PFSK-1 (cell line): Measurements from ENCODE around the gene PEBP1.
A peak's percentile ranks its signal among the peaks of the same experiment; 100 is the strongest.

Experiments
- FOXP2 ChIP-seq: optimal IDR thresholded peaks from 2 replicates; pipeline ENCODE3; 2011; ENCODE audit warnings: borderline replicate concordance, control low read depth, inconsistent platforms; ENCODE audit not compliant: insufficient read depth; ENCODE audit errors: extremely low read length, extremely low read depth
- POLR2AphosphoS5 ChIP-seq: IDR thresholded peaks from 2 replicates; pipeline ENCODE4 v1.6.1; 2012; ENCODE audit warnings: low read depth, mild to moderate bottlenecking, control low read depth, low read length, moderate library complexity
- REST ChIP-seq, 2 experiments: IDR thresholded peaks; 2 replicates each; pipeline versions ENCODE4 v1.6.1 to v1.8.0; 2011 to 2012; ENCODE audit warnings: low read depth in 2 of 2, low read length in 2 of 2, control low read depth in 1 of 2, inconsistent platforms in 1 of 2, mild to moderate bottlenecking in 1 of 2, moderate library complexity in 1 of 2; ENCODE audit not compliant: insufficient read depth in 1 of 2
- SIN3A ChIP-seq: IDR thresholded peaks from 2 replicates; pipeline ENCODE4 v1.6.1; 2012; ENCODE audit warnings: mild to moderate bottlenecking, low read length, moderate library complexity, borderline replicate concordance; ENCODE audit not compliant: insufficient read depth
- TAF1 ChIP-seq: IDR thresholded peaks from 2 replicates; pipeline ENCODE4 v1.6.1; 2012; ENCODE audit warnings: low read length, control low read depth, borderline replicate concordance; ENCODE audit not compliant: insufficient read depth

The PEBP1 gene

GRCh38 chr12:118190266-118190665 lies 54.3 kb downstream of the PEBP1 start:
- no peak for TF ChIP-seq REST (IDR thresholded peaks at IDR 0.05; ENCODE audit: insufficient read depth in 1 of 2, low read depth in 2 of 2, low read length in 2 of 2)
- TF ChIP-seq SIN3A, result no peak
- TF ChIP-seq TAF1, result 0 out of 2 replicates have a peak, but pooled peaks have one; percentile 31
- TF ChIP-seq POLR2AphosphoS5, result peak; percentile 32; the same call in 1 of the 2 replicates
- no peak for TF ChIP-seq FOXP2

- TF ChIP-seq FOXP2 (no peak), TAF1 (no peak), REST (IDR thresholded peaks at IDR 0.05; ENCODE audit: insufficient read depth in 1 of 2, low read depth in 2 of 2, low read length in 2 of 2) (no peak), SIN3A (no peak), POLR2AphosphoS5 (no peak)
Measured at GRCh38 chr12:118193477-118193876, 57.6 kb downstream of the PEBP1 start.

GRCh38 chr12:118193958-118194357 lies 58.0 kb downstream of the PEBP1 start:
- TF ChIP-seq POLR2AphosphoS5 (no peak), SIN3A (no peak), REST (IDR thresholded peaks at IDR 0.05; ENCODE audit: insufficient read depth in 1 of 2, low read depth in 2 of 2, low read length in 2 of 2) (no peak), TAF1 (no peak), FOXP2 (no peak)
